Activated CD4-positive, alpha-beta T cell treated with anti-CD3 and anti-CD28 coated beads, Interleukin-2, Interleukin-6, amounts not matched to agents 100 ng/mL and 50 ng/mL, durations not matched to agents 16 hours and 8 hours (primary cell): ENCODE results near the gene MAGI3.
"Not testable (repeated sequence)": the region's sequence is repeated elsewhere in the genome, so short reads cannot be mapped to it uniquely, and the experiment has no call there.

Source experiments
- DNase-seq: peaks from one replicate; pipeline ENCODE4 v3.0.0-alpha.2; 2020

MAGI3 gene

DNA sequence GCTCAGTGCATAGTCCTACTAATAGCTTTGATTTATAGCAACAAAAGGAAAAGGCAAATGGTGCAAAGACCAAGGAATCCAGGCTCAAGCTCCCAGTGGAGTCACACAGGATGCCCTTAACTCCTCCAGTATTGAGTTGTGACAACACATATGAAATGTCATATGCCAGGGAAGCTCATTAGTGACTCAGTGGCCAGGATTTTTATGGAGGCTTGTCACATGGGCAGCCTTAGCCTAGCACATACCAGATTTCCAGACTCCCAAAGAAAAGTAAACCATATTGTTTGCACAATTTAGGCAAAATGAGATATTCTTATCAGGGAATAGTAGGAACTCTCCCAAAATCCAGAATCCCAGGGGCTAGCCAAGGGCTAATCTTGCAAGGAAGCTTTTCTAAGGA, 129.2 kb downstream of the MAGI3 start:
- DNase-seq, result no peak

DNA sequence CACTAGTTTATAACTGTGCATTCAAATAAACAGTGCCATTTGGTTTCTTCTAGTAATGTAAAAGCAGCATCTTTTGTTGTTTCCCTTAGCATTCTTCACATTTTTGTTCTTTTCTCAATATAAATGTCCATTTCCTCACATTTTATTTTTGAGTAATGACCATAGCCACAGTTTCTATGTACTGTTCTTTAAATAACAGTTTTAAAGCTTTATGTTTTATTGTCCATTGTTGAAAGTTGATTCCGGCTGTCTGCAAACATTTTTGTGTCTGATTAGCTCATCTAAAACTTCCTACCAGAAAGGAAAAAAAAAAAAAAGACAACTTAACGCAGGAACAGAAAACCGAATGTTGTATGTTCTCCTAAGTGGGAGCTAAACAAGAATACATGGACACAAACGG, 139.7 kb downstream of the MAGI3 start:
- no peak for DNase-seq

DNA sequence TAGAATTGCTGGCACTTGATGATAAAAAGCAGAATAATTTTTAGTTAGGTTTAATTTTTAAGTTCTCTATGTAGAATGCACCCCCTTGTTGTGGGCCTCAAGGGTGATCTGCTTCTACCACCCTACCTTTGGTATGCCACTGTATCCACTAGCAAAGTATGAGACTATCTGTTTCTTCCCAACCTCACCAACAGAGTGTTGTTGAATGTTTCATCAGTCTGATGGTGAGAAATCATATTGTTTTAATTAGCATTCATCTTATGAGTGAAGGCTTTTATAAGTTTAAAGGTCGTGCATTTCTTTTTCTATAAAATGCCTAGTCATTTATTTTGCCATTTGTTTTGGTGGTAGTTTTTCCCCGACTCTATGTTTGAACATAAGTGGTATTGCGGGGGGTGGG, 141.0 kb downstream of the MAGI3 start:
- DNase-seq, result no peak

DNA sequence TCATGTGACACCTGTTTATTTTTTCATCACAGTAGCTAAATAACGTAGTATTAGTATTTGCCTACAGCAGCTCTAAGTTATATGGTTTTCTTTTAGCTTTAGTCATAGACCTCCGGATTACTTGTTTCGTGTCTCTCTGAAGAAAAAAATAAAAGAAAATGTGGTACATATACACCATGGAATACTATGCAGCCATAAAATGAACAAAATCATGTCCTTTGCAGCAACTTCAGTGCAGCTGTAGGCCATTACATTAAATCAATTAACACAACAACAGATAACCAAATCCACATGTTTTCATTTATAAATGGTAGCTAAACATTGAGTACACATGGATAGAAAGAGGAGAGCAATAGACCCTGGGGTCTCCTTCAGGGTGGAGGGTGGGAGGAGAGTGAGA, 142.7 kb downstream of the MAGI3 start:
- DNase-seq, result no peak

DNA sequence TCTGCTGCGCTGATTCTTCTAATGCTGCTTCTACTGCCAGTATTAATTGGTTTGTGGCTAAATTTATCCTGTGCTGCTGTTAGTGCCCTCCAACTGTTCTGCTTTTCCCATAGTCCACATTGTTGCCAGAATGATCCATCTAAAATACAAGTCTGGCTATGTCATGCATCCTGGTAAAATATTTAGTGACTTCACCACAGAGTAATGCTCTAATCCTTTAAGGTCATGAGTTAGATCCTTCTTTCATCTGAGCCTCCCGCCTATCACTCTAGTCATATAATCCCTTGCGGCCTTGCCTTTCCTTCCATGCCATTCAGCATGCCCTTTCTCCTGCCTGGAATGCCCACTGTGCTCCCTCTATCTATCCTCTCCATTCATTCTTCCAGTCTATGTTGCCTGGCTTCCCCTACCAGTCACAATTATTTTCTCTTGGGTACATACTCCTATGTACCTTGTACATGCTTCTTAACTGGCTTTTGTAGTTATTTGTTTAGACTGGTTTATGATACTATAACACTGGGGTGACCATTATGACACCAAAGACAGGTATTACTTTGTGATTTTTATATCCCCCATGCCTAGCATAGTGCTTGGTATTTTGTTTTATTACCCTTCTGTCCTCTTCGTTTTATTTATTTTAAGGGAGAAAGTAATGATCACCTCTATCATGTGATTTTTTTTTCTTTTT, 144.0 kb downstream of the MAGI3 start:
- DNase-seq, result no peak

DNA sequence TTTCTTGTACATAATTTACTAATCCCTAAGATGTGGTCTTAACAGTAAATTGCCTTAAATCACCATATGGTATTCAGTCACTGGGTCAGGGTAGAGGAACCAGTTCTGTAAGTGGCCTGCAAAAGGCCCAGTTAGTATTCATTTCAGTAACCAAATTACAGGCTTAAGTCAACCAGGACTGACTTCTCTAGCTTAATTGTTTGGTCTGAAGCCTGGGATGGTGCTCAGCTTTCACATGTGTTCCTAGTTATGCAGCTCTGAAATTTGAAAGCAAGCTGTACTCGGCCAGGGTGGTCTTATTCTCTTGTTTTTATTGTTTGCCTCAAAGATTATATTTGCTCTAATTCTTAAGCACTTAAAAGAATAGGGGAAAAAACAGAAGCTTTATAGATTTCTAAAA, 144.6 kb downstream of the MAGI3 start:
- no peak for DNase-seq

DNA sequence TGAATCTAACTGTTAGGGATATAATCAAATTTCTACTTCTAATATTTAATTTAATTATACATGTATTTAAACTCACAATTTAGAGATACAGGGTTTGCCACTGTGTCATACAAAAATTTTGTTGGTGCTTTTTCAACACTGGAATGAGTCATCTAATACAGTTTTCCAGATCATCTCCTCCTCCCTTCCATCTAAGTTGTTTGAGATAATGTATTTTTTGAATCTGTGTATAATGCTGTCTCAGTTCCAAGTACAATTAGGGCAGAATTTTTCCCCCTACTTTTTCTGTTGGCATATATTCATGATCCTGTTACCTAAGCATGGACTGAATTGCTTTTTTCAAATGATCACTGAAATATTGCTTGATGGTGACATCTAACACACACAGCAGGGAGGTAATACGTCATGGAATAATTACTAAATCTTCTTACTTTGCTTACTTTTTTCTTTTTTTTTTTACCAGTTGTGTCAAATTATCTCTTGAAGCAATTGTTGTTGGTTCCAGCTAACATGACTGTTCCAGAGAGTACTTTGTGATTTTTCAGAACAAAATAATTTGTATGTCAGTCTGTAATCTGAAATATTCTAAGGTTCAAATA, 146.0 kb downstream of the MAGI3 start:
- no peak for DNase-seq

DNA sequence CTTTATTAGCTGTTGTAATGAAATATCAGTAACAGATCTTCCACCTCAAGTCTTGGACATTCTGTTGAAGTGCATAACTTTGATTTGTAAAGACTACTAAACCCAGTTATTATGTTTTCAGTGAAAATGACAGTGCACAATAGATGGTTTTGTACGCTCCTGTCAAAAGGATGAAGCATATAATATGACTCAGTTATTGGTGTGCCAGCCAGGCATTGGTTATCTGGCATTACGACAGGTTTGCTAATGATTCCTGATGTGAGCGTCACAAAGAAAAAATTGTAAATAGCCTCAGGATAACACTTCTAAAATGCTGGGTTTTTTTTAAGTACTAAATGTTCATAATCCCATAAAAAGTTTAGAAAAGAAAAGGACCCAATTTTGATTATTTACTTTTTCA, 147.9 kb downstream of the MAGI3 start:
- DNase-seq, result no peak

DNA sequence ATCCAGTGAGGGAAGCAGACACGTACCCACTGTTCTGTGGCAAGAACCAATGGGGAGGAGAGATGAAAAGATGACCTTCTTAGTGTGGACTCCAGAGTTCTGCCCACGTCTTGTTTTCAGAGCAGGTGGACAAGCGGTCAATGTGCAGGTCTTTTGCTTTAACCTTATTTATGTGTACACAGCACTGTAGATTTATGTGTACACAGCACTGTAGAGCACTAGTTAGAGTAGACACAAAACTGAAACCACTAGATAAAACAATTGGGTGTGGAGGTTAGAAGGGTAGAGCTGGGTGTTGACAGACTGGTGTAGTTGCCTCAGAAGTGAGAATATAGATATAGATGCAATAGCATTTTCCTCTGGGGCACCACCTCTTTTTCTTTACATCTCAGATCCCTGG, 150.0 kb downstream of the MAGI3 start:
- DNase-seq, result no peak

DNA sequence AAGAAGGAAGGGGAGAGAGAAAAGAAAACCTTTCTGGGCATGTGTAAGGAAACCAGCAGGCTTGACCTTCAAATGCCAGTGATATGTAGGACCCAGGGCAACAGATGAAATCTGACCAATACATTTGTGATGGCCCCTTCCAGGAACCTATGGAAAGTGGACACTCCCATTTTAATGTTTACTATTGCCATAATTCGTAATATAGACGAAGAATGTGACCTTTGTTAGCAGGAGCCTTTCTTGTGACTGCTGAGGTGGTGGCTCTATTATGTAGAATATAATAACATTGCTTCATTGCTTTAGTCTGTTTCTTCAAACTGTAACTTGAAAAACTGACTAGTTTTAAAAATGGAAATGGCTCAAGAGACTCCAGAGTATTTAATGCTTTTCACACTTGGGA, 150.8 kb downstream of the MAGI3 start:
- no peak for DNase-seq

DNA sequence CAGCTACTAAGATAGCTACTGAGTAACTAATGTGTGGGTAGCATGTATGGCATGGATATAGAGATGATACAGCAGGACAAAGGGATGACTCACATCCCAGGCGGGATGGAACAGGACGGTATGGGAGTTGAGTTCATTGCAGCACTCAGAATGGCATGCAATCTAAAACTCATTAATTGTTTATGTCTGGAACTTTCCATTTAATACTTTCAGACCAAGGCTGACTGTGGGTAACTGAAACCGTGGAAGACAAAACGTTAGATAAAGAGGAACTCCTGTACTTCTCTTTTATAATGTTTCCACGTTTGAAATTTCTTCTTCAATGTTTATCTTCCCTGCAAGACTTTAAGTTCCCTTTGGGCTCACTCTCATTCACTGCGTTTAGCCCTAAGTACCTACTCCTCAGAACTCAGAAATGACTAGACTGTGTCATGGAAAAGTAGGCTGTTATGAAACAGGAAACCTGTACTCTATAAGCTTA, 151.9 kb downstream of the MAGI3 start:
- no peak for DNase-seq

DNA sequence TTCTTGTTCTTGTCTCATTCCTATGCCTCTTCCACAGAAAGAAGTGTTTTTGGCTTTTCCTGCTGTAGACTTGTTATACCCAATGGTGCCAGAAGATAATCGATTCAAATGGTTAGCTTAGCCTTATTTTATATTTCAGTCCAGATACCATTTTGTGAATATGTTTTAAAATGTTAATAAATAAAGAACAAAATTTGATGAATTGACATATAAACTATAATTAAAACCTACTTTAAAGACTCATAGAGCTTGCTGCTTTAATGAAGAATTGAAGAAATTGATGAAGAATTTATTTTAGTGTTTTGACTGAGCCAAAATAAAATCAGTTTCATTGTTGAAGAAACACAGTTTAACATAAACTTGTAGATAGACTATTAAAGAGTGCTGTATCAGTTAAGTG, 152.8 kb downstream of the MAGI3 start:
- no peak for DNase-seq

DNA sequence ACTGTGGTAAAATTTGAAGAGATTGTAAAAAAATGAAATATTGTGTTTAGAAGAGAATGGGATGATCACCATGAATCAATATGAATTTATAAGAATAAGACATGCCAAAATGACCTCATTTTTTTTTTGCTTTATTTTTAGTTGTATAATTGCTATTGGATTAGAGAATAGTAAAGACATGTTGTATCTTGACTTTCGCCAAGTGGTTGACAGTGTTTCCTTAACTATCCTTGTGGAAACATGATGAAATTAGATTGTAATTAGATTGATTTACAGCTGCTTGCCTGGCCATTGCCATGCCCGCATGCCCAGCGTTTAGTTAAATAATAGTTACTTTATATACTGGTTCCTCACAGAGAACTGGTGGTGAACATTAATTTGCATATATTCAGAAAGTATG, 154.9 kb downstream of the MAGI3 start:
- no peak for DNase-seq

DNA sequence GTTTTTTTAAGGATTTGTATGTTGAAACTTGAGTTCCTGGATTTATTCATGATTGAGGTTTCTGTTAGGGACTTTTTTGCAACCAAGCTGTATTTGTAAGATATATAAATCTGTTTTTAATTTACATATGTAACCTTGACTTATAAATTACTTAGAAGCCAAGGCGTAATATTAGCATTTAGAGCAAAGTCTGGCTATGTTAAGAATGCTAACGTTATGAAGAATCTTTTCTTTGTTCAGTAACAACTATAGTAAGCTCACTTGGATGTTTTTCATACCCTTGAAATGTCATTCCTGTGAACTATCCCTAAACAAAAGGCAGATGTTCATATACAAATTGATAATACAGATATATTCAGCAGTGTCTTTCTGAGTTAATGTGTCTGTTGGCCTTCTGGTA, 155.3 kb downstream of the MAGI3 start:
- no peak for DNase-seq

DNA sequence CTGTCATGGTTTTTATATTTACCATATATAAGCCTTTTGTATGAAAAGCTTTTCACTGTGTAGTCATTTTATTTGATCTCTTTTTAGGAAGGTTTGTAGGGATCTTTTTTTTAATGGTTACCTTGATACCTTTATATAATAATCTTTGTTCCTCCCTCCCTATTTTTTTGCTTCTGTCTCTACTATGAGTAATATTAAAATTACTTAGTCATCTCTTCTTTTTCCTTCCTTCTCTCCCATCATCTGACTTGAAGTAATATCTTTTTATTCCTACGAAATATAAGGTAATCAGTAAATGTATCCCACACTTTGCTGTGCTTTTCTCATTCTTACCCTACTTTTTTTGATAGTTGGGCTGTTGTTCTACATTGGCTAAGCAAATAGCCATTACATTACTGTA, 161.4 kb downstream of the MAGI3 start:
- no peak for DNase-seq

DNA sequence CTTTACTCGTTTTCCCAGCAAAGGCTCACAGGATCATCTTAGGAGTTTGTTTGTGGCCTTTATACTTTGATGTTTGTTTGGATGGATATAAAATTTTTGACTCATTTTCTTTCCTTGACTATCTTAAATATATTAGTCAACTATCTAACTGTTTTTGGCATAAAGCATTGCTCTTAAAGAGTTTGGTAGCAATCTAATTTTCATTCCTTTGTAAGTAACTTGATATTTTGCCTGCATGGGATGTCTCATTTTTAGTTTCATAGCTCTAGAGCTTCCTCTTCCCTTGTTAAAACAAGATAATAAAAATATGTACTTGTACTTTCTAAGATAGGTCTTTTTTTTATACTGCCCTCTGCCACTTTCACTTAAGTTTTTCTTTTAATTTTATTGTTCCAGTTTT, 161.9 kb downstream of the MAGI3 start:
- DNase-seq, result no peak

DNA sequence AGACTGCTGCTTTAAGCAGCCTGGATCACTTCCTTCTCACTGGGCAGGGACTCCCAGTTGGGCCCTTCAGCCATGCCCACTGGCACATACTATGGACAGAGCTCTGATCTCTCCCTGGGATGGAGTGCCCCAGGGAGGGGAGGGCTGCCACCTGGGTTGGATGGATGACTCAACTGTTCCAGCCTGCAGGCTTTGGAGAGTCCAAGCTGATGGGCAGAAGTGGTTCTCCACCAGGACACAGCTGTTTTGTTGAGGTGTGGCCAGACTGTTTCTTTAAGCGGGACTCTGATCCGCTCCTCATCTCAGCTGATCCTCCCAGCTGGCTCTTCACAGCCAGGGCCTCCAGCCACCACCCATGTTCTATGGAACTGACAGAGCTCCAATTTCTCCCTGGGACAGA, 166.9 kb downstream of the MAGI3 start:
- no peak for DNase-seq

DNA sequence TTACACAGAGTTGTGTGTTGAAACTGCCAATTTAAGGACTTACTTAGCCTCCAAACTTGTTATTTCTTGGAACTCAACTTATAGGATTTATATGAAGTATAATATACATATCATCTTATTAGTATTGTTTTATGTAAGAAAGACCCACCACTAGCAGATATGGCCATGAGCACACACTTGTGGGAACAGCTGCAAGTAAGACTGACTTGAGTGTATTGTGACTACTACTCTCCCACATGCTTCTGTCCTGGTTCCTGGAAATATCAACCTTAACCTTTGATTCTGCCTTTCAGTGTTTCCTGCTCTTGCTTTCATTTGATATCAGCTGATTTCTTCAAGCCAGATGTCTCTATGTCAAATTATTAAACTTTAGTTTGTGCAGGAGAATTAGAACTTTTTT, 175.3 kb downstream of the MAGI3 start:
- no peak for DNase-seq

DNA sequence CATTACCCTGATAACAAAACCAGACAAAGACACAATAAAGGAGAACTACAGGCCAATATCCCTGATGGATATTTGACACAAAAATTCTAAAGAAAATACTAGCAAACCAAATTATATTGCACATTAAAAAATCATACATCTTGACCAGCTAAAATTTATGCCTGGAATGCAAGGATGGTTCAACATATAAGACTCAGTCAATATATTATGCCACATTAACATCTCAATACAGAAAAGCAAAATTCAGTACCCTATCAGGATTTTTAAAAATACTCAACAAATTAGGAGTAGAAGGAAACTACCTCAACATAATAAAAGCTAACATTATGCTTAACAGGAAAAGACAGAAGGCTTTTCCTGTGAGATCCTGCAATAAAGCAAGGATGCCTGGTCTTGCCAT, 177.1 kb downstream of the MAGI3 start:
- DNase-seq, result no peak

DNA sequence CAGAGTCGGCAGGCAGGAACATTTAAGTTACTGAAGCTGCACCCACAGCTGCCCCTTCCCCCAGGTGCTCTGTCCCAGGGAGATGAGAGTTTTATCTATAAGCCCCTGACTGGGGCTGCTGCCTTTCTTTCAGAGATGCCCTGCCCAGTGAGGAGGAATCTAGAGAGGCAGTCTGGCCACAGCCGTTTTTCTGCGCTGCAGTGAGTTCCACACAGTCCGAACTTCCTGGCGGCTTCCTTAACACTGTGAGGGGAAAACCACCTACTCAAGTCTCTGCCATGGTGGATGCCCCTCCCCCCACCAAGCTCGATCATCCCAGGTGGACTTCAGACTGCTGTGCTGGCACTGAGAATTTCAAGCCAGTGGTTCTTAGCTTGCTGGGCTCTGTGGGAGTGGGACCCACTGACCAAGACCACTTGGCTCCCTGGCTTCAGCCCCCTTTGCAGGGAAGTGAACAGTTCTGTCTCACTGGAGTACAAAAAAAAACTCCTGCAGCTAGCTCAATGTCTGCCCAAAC, 185.5 kb downstream of the MAGI3 start:
- DNase-seq, result not testable (repeated sequence)

DNA sequence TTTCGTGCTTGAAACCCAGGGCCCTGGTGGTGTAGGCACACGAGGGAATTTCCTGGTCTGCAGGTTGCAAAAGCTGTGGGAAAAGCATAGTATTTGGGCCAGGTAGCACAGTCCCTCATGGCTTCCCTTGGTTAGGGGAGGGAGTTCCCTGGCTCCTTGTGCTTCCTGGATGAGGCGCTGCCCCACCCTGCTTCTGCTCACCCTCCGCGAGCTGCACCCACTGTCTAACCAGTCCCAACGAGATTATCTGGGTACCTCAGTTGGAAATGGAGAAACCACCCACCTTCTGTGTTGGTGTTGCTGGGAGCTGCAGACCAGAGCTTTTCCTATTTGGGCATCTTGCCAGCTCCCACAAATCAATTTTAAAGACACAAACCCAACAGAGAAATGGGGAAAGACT, 186.0 kb downstream of the MAGI3 start:
- DNase-seq, result no peak

DNA sequence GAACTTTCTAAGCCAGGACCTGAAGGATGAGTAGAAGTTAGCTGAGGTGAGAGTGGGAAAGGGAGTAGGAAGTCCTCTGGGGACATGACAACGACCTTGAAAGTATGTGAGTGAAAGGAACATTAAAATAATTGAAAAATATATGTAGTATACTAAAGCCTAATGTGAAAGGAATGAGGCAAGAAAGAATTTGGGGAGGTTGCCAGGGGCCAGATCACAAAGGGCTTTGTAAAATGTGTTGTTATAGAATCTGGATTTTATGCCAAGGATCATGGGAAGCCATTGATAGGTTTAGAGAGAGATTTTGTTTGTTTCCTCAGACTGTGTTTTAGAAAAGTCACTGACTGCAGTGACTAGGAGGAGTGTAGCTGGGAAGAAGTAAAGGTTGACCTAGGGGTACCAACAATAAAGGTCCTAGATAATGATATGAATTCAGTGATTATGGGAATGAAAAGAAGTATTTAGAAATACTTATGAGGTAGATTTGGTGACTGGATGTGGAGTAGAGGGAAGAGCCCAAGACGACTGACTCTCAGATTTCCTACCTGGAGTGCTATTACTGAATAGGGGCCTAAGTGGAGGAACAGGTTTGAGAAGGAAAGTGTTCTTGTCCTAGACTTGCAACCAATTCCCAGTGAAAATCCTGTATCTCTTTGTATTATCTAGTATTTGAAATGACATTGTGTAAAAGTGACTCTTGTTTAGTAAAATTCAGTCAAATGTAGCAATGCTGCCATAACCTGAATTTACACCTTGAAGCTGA, 189.1 kb downstream of the MAGI3 start:
- DNase-seq, result no peak

DNA sequence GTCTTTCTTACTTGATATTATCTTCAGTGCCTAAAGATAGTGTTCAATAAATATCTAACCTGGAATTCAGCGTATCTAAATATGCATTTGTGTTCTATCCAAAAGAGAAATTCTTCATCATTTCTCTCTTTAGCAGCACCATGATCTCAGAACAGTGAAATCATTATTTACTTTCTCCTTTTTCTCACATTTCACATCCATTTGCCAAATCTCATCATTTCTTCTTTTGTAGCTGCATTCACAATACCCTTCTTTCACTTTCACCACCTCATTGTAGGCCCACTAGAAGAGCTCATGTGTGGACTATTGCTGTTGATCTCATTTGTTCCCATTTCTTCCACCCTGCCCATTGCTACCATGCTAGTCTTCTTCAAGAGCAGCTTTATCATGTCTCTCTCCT, 191.0 kb downstream of the MAGI3 start:
- DNase-seq, result no peak

DNA sequence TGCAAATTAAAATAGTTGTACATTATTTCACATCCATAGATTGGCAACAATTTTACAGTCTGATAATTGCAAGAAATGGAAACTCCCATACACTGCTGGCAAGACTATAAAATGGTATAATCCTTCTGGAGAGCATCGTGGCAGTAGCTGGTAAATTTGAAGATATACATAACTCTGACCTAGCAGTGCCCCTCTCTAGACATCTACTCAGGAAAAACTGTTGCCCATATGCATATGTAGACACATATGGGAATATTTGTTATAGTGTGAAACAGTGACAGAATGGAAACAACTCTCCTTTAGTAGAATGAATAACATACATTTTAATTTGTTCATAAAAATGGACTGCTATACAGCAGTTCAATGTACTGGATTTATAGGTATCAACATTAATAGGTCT, 191.8 kb downstream of the MAGI3 start:
- no peak for DNase-seq
